GM12801 (cell line): ENCODE measurements around the gene ATG16L1.

Experiments
- TF ChIP-seq, protein P1 (sequence below): IDR thresholded peaks from one replicate; pipeline ENCODE4 v1.5.1; 2011; ENCODE audit warnings: control low read depth; ENCODE audit not compliant: insufficient read length; ENCODE audit errors: extremely low read depth

Gene ATG16L1

DNA sequence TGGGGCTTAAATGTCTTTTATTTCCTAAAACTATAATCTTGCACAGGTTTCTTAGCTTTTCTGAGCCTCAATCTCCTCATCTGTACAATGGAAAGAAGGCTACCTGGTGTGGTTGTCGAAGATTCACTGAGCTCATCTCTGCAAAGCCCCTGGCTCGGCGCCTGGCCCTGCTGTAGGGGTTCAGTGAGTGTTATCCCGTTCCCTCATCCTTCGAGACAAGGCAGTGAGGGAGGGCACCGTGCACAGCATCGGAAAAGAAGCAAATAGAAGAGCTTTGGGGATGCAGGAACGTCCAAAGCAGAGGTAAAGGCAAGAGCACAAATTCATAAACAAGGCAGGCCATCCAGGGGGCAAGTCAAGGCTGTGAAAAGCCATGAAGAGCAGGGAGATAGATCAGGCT lies 41.2 kb upstream of the ATG16L1 start:
- TF ChIP-seq, protein P1, sequence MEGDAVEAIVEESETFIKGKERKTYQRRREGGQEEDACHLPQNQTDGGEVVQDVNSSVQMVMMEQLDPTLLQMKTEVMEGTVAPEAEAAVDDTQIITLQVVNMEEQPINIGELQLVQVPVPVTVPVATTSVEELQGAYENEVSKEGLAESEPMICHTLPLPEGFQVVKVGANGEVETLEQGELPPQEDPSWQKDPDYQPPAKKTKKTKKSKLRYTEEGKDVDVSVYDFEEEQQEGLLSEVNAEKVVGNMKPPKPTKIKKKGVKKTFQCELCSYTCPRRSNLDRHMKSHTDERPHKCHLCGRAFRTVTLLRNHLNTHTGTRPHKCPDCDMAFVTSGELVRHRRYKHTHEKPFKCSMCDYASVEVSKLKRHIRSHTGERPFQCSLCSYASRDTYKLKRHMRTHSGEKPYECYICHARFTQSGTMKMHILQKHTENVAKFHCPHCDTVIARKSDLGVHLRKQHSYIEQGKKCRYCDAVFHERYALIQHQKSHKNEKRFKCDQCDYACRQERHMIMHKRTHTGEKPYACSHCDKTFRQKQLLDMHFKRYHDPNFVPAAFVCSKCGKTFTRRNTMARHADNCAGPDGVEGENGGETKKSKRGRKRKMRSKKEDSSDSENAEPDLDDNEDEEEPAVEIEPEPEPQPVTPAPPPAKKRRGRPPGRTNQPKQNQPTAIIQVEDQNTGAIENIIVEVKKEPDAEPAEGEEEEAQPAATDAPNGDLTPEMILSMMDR, result no peak

DNA sequence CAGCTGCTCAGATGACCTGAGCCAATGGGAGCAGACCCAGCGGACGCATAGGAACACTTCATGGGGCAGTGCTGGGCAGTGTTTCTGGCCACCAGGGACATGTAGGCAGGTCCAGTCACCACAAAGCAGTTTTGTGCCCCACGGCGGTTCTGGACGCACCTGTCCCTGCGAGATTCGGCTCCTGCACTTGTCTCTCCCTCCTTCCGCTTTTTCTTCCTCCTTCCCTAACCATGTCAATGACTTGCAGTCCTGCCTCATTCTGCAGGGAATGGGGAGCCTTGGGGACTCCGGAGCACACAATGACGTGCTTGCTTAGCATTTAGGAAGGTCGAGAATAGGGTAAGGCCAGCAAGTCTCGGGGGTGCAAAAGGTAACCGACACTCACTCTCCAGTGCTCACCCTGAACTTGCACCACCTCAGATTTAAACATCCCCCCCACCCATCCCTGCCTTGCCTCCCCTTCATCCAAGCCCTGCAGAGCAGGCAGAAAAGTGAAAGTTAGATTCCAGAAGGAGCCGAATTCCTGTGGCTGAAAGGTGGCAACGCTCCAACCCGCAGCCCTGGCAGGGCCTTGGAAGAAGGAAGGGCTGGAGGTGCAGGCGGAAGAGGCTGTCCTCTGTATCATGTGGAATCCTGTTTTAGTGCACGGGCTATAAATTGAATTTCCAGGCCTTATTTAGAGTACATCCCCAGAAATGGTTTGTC lies 40.5 kb upstream of the ATG16L1 start:
- TF ChIP-seq, protein P1, result no peak

DNA sequence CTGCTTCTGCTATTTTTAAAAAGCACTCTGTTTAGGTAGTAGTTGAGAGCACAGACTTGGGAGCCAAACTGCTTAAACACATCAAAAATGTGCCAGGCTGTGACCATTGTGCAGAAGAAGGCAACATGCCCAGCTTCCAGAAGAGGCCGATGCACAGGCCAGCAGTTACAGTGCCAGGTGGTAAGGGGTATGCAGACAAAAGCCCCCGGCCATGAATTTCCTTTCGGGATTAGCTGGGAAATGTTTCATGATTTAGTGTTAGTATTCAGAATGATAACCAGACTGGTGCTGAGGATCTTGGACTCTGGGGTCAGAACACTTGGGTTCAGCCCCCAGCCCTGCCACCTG lies 40.0 kb upstream of the ATG16L1 start:
- TF ChIP-seq, protein P1, result no peak

DNA sequence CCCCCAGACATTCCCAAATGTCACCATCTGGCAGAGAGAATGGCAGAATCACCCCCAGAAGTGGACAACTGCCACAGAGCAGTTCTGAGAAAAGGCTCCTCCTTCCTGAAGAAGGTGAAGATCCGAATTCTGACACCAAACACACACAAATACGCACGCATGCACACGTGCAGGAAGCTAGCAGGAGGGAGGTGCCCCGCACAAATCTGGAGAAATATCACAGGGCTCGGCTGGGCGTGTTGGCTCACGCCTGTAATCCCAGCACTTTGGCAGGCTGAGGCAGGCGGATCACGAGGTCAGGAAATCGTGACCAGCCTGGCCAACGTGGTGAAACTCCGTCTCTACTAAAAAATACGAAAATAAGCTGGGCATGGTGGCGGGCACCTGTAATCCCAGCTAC lies 38.5 kb upstream of the ATG16L1 start:
- TF ChIP-seq, protein P1, result no peak

DNA sequence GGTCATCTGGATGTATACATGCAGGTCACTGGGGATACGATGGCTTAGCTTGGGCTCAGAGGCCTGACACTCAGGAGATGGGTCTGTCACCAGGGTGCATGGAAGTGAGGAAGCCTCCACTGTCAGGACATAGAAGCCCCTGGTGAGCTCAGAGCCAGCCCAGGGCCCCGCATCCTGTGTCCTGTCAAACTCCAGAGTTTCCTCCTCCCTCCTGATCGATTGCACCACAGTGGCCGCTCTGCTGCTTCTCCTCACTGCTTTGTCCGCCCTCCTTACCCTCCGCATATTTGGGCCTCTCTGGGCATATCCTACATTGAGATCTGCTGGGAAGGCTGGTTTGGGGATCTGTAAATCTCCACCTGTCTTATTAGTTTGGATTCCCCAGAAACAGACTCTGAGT lies 37.5 kb upstream of the ATG16L1 start:
- TF ChIP-seq, protein P1, result no peak

DNA sequence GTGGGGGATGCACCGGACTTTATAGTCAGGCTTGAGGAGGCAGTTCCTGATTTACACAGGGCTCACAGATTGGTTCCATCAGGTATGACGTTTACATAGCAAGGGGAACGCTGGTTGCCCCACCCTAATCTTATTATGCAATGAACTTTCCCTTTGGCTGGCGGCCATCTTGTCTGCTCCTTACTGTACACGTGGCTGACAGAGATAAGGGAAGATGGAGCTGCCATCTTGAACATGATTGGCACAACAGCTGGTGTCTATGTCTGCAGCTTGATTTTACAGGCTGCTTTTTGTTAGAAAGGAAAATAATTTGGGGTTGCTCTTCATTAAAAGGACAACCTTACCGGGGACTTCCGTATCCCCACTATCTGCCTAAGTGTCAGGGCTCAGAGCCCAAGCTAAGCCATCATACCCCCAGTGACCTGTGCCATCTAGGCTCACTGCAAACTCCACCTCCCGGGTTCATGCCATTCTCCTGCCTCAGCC lies 33.5 kb upstream of the ATG16L1 start:
- TF ChIP-seq, protein P1, result no peak

DNA sequence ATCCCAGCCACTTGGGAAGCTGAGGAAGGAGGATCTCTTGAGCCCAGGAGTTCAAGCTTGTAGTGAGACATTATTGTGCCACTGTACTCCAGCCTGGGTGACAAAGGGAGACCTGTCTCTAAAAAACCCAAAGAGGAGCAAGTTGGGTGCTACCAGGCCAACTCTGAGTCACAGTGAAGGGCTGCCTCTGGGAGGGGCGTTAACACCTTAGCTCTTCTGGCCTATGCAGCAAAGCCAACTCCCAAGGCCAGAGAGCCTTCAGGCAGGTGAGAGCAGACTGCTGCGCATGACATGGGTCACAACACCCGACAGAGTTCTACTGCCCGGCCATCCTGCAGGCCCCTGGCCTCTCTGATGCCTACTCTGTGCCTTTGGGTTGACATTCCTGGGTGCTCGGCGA lies 32.6 kb upstream of the ATG16L1 start:
- TF ChIP-seq, protein P1, result no peak
